ENCODE results near the gene SLC30A5. TPM values are rescaled to one million over a fixed set of nuclear protein-coding genes. Genes with fewer than 3 reads are reported as not detected.
"Not testable (repeated sequence)": the region's sequence is repeated elsewhere in the genome, so short reads cannot be mapped to it uniquely, and the experiment has no call there.

Gene SLC30A5
- polyA plus RNA-seq, 1 donor (not counting 4 experiments of a cell fraction or from before 2014, with no cell fraction given), result 43.4 TPM

DNA sequence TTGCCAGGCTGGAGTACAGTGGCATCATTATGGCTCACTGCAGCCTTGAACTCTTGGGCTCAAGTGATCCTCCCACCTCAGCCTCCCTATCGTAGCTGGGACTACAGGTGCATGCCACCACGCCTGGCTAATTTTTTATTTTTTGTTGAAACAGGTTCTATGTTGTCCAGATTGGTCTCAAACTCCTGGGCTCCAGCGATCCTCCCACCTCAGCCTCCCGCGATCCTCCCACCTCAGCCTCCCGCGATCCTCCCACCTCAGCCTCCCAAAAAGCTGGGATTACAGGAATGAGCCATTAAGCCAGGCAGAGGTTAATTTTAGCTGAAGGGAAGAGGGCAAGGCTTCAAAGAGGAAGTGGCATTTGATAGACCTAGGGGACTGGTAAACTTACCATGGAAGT is 40.3 kb downstream of the SLC30A5 start:
- H2AFZ ChIP-seq (ENCODE audit: control insufficient read depth, low read length), result no peak overlapping the region
- H3K79me2 ChIP-seq (ENCODE audit: control insufficient read depth, insufficient read depth, low read length), result no peaks in the 10 kb centered on the region
- peaks cover 2 to 3% of the 10 kb centered on the region in 2 experiments for H3K36me3 ChIP-seq (ENCODE audit: control insufficient read depth in 2 of 2, extremely low read depth in 1 of 2, insufficient read depth in 2 of 2, low read length in 2 of 2)
- DNase-seq (ENCODE audit: low read depth, low spot score) (no peak), FAIRE-seq (no peak)
- TF ChIP-seq EZH2 (IDR thresholded peaks at IDR 0.05; ENCODE audit: low read length), result no peak
- TF ChIP-seq, protein P1, sequence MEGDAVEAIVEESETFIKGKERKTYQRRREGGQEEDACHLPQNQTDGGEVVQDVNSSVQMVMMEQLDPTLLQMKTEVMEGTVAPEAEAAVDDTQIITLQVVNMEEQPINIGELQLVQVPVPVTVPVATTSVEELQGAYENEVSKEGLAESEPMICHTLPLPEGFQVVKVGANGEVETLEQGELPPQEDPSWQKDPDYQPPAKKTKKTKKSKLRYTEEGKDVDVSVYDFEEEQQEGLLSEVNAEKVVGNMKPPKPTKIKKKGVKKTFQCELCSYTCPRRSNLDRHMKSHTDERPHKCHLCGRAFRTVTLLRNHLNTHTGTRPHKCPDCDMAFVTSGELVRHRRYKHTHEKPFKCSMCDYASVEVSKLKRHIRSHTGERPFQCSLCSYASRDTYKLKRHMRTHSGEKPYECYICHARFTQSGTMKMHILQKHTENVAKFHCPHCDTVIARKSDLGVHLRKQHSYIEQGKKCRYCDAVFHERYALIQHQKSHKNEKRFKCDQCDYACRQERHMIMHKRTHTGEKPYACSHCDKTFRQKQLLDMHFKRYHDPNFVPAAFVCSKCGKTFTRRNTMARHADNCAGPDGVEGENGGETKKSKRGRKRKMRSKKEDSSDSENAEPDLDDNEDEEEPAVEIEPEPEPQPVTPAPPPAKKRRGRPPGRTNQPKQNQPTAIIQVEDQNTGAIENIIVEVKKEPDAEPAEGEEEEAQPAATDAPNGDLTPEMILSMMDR (optimal IDR thresholded peaks at IDR 0.05 in 1 of 3, IDR thresholded peaks at IDR 0.05 in 1 of 3, conservative IDR thresholded peaks at IDR 0.05 in 1 of 3; ENCODE audit: extremely low read depth in 1 of 3, insufficient read depth in 2 of 3, low read length in 3 of 3), result no peak
- H3K9me3 ChIP-seq (ENCODE audit: control insufficient read depth, low read depth, low read length), result no peaks in the 10 kb centered on the region
- H3K4me2 ChIP-seq (ENCODE audit: control insufficient read depth, extremely low read depth, insufficient read depth, low read depth, low read length), result no peak overlapping the region
- no peaks in the 10 kb centered on the region for H4K20me1 ChIP-seq (ENCODE audit: control insufficient read depth, extremely low read depth, insufficient read depth, low read length)
- dilution Hi-C loops (cut with MboI; ENCODE audit: extremely low pct_ligation_motif_present, low sequenced_read_pairs), result no loop called here
- H3K4me3 ChIP-seq (ENCODE audit: control insufficient read depth in 2 of 3, extremely low read depth in 1 of 3, insufficient read depth in 2 of 3, low read depth in 1 of 3, low read length in 3 of 3), result no peak overlapping the region
- H3K27me3 ChIP-seq (ENCODE audit: control insufficient read depth, extremely low read depth, insufficient read depth, low read length), result no peaks in the 10 kb centered on the region
- H3K9ac ChIP-seq (ENCODE audit: control insufficient read depth, extremely low read depth, insufficient read depth, low read length), result no peak overlapping the region
- peaks cover 2% of the 10 kb centered on the region for H3K4me1 ChIP-seq (ENCODE audit: control insufficient read depth, extremely low read depth, insufficient read depth, low read length)
- no peaks in the 10 kb centered on the region for H3K9me1 ChIP-seq (ENCODE audit: control insufficient read depth, extremely low read depth, insufficient read depth, low read length)
- H3K27ac ChIP-seq (ENCODE audit: control insufficient read depth, insufficient read depth, low read length), result no peak overlapping the region

- H3K9ac ChIP-seq (ENCODE audit: control insufficient read depth, extremely low read depth, insufficient read depth, low read length), result no peak overlapping the region
- dilution Hi-C loops (cut with MboI; ENCODE audit: extremely low pct_ligation_motif_present, low sequenced_read_pairs), result no loop called here
- no peak overlapping the region for H2AFZ ChIP-seq (ENCODE audit: control insufficient read depth, low read length)
- no peak overlapping the region for H3K4me3 ChIP-seq (ENCODE audit: control insufficient read depth in 2 of 3, extremely low read depth in 1 of 3, insufficient read depth in 2 of 3, low read depth in 1 of 3, low read length in 3 of 3)
- no peaks in the 10 kb centered on the region for H3K9me1 ChIP-seq (ENCODE audit: control insufficient read depth, extremely low read depth, insufficient read depth, low read length)
- no peaks in the 10 kb centered on the region for H3K4me1 ChIP-seq (ENCODE audit: control insufficient read depth, extremely low read depth, insufficient read depth, low read length)
- DNase-seq (ENCODE audit: low read depth, low spot score) (no peak), FAIRE-seq (no peak)
- H3K27me3 ChIP-seq (ENCODE audit: control insufficient read depth, extremely low read depth, insufficient read depth, low read length), result no peaks in the 10 kb centered on the region
- H3K79me2 ChIP-seq (ENCODE audit: control insufficient read depth, insufficient read depth, low read length), result no peaks in the 10 kb centered on the region
- peaks cover 0 to 2% of the 10 kb centered on the region in 2 experiments for H3K36me3 ChIP-seq (ENCODE audit: control insufficient read depth in 2 of 2, extremely low read depth in 1 of 2, insufficient read depth in 2 of 2, low read length in 2 of 2)
- H3K4me2 ChIP-seq (ENCODE audit: control insufficient read depth, extremely low read depth, insufficient read depth, low read depth, low read length), result no peak overlapping the region
- no peak overlapping the region for H3K27ac ChIP-seq (ENCODE audit: control insufficient read depth, insufficient read depth, low read length)
- no peak for TF ChIP-seq EZH2 (IDR thresholded peaks at IDR 0.05; ENCODE audit: low read length)
- no peaks in the 10 kb centered on the region for H4K20me1 ChIP-seq (ENCODE audit: control insufficient read depth, extremely low read depth, insufficient read depth, low read length)
- no peaks in the 10 kb centered on the region for H3K9me3 ChIP-seq (ENCODE audit: control insufficient read depth, low read depth, low read length)
These were observed 42.5 kb downstream of the SLC30A5 start for GRCh38 chr5:69136293-69136692.

DNA sequence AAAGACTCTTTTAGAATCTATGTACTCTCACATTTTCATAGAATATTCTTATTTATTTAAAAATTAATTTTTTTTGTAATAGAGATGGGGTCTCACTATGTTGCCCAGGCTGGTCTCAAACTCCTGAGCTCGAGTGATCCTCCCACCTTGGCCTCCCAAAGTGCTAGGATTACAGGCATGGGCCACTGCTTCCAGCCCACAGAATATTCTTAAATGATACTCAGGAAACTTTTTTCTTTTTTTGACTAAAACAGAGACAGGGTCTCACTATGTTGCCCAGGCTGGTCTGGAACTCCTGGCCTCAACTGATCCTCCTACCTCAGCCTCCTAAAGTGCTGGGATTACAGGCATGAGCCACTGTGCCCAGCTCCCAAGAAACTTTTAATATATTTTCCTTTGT is 43.4 kb downstream of the SLC30A5 start:
- H3K79me2 ChIP-seq (ENCODE audit: control insufficient read depth, insufficient read depth, low read length); H3K27me3 ChIP-seq (ENCODE audit: control insufficient read depth, extremely low read depth, insufficient read depth, low read length); H3K4me3 ChIP-seq (ENCODE audit: control insufficient read depth in 2 of 3, extremely low read depth in 1 of 3, insufficient read depth in 2 of 3, low read depth in 1 of 3, low read length in 3 of 3); DNase-seq (ENCODE audit: low read depth, low spot score); dilution Hi-C loops (cut with MboI; ENCODE audit: extremely low pct_ligation_motif_present, low sequenced_read_pairs); H3K4me2 ChIP-seq (ENCODE audit: control insufficient read depth, extremely low read depth, insufficient read depth, low read depth, low read length); H3K9ac ChIP-seq (ENCODE audit: control insufficient read depth, extremely low read depth, insufficient read depth, low read length); H4K20me1 ChIP-seq (ENCODE audit: control insufficient read depth, extremely low read depth, insufficient read depth, low read length); H2AFZ ChIP-seq (ENCODE audit: control insufficient read depth, low read length); H3K36me3 ChIP-seq (ENCODE audit: control insufficient read depth in 2 of 2, extremely low read depth in 1 of 2, insufficient read depth in 2 of 2, low read length in 2 of 2); H3K27ac ChIP-seq (ENCODE audit: control insufficient read depth, insufficient read depth, low read length); H3K9me3 ChIP-seq (ENCODE audit: control insufficient read depth, low read depth, low read length); H3K4me1 ChIP-seq (ENCODE audit: control insufficient read depth, extremely low read depth, insufficient read depth, low read length); H3K9me1 ChIP-seq (ENCODE audit: control insufficient read depth, extremely low read depth, insufficient read depth, low read length); FAIRE-seq: not testable (repeated sequence)

Measured in keratinocyte (primary cell).